Right lobe of liver (tissue), 6 donors: ENCODE data around the gene TBC1D10A. TPM values are rescaled to one million over a fixed set of nuclear protein-coding genes. Genes with fewer than 3 reads are reported as not detected.

Experiments
- ATAC-seq, 4 donors: fragments of 200-7000 bp; cut with Tn5 transposase; one replicate each; pipeline ENCODE4 v1.9.1; 2020; ENCODE audit warnings: mild to moderate bottlenecking in 4 of 4, moderate library complexity in 4 of 4
- DNase-seq, 3 donors: peaks; one replicate each; pipeline ENCODE4 v3.0.0-alpha.2; 2020
- H3K27ac ChIP-seq, 3 donors: fragments of 200-600 bp; one replicate each; pipeline ENCODE4 v1.8.0; 2022
- H3K27me3 ChIP-seq, 2 donors: fragments of 200-600 bp; one replicate each; pipeline ENCODE4 v1.8.0; 2022
- H3K36me3 ChIP-seq, 4 donors: fragments of 200-600 bp; sonication (generic) in 1 of 4; one replicate each; pipeline versions ENCODE4 v1.5.1 to v1.8.0; 2017 to 2022; ENCODE audit warnings: control low read depth in 1 of 4
- H3K4me1 ChIP-seq, 4 donors: fragments of 200-600 bp; sonication (generic) in 1 of 4; one replicate each; pipeline versions ENCODE4 v1.5.1 to v1.8.0; 2017 to 2022; ENCODE audit warnings: control low read depth in 1 of 4
- H3K4me3 ChIP-seq, 3 donors: fragments of 200-600 bp; one replicate each; pipeline ENCODE4 v1.8.0; 2022
- H3K9me3 ChIP-seq, 4 donors: fragments of 200-600 bp; sonication (generic) in 1 of 4; one replicate each; pipeline versions ENCODE4 v1.5.1 to v1.8.0; 2017 to 2022; ENCODE audit warnings: control low read depth in 1 of 4
- CTCF ChIP-seq, 4 donors: fragments of 200-600 bp in 3 of 4; fragments of 450-650 bp in 1 of 4; IDR thresholded peaks; one replicate each; pipeline versions ENCODE4 v1.5.1 to v1.8.0; 2016 to 2022; ENCODE audit warnings: antibody characterized with exemption in 4 of 4, mild to moderate bottlenecking in 2 of 4
- POLR2A ChIP-seq: fragments of 450-650 bp; IDR thresholded peaks from one replicate; pipeline ENCODE4 v1.6.1; 2017; ENCODE audit warnings: antibody characterized with exemption, mild to moderate bottlenecking
- WGBS: methylation state at CpG from one replicate; pipeline ENCODE4 v1.1.6; 2018; ENCODE audit warnings: low coverage, low lambda C conversion rate; ENCODE audit not compliant: insufficient coverage; ENCODE audit errors: missing lambda C conversion rate; 5-methylcytosine and 5-hydroxymethylcytosine counted together
- intact Hi-C, 2 donors: fragments of 100-400 bp; cut with DNase I; formaldehyde crosslinking; loops; one replicate each; pipeline versions ENCODE4 v1.11.2 to v1.14.1; 2022
- total RNA-seq, 6 experiments: library from RNA; depleted of rRNA in 2 of 6; stranded (reverse); fragments of >200 nt in 2 of 6; fragmentation: NEBNext Ultra II Directional in 3 of 6; extraction: Animal tissue kit (Norgen Biotek cat#: 25700) in 3 of 6; gene quantifications; one replicate each; pipeline versions ENCODE4 v1.1.0 to v1.2.4, GENCODE V29; 2016 to 2023
- donor health status: DM: no; HTN: yes; CAD: no.
- donor health status: DM: no; HTN: no; CAD: no.
- donor health status: DM: no; HTN: no; CAD: no.
- donor health status: DM: no; HTN: yes; CAD: no.
- donor health status: DM: no; HTN: yes; CAD: no.

Gene TBC1D10A
- total RNA-seq, 6 experiments from 2014 or later: 6.6 to 12.6 (median 10.0) TPM

- no peak overlapping the region for H3K27ac ChIP-seq
- ATAC-seq (peak in 1 of 4 donors; percentile 6), DNase-seq (peak; percentile 79 to 85 (median 82))
- TF ChIP-seq POLR2A: no peak
- peak; percentile 86 to 93 (median 90) for TF ChIP-seq CTCF (IDR thresholded peaks at IDR 0.05)
- no peak overlapping the region for H3K4me3 ChIP-seq
- H3K4me1 ChIP-seq: peaks cover 0 to 34% (median 19%) of the 10 kb centered on the region in 4 donors
- no peaks in the 10 kb centered on the region for H3K27me3 ChIP-seq
- intact Hi-C loops: no loop called here
- peaks cover 0 to 18% (median 6%) of the 10 kb centered on the region in 4 donors for H3K36me3 ChIP-seq
- 53% methylated on average over 6 of the region's 31 CpGs for WGBS
- H3K9me3 ChIP-seq: no peaks in the 10 kb centered on the region
These were observed 39.7 kb downstream of the TBC1D10A start for GRCh38 chr22:30286813-30287647.

- DNase-seq (no peak), ATAC-seq (no peak)
- intact Hi-C loops: no loop called here
- Histone ChIP-seq H3K4me1 (peaks cover 0 to 27% (median 16%) of the 10 kb centered on the region in 4 donors), H3K36me3 (peaks cover 0 to 15% (median 6%) of the 10 kb centered on the region in 4 donors), H3K9me3 (no peaks in the 10 kb centered on the region), H3K27ac (no peak overlapping the region), H3K4me3 (no peak overlapping the region), H3K27me3 (no peaks in the 10 kb centered on the region)
- 62% methylated on average over 3 of the region's 5 CpGs for WGBS
- TF ChIP-seq CTCF (IDR thresholded peaks at IDR 0.05): no peak
- no peak for TF ChIP-seq POLR2A
These were observed 40.4 kb downstream of the TBC1D10A start for GRCh38 chr22:30286331-30286730.

GRCh38 chr22:30285846-30286200 lies 40.9 kb downstream of the TBC1D10A start:
- H3K27me3 ChIP-seq: no peaks in the 10 kb centered on the region
- no CpG with 5 or more reads among the region's 8 CpGs for WGBS
- DNase-seq (no peak), ATAC-seq (no peak)
- H3K4me1 ChIP-seq: peaks cover 0 to 22% (median 12%) of the 10 kb centered on the region in 4 donors
- H3K36me3 ChIP-seq: peaks cover 0 to 15% (median 6%) of the 10 kb centered on the region in 4 donors
- H3K9me3 ChIP-seq: no peaks in the 10 kb centered on the region
- TF ChIP-seq POLR2A: no peak
- no peak for TF ChIP-seq CTCF (IDR thresholded peaks at IDR 0.05)
- no peak overlapping the region for H3K27ac ChIP-seq
- intact Hi-C loops: no loop called here
- no peak overlapping the region for H3K4me3 ChIP-seq

GRCh38 chr22:30285176-30285845 lies 41.4 kb downstream of the TBC1D10A start:
- Histone ChIP-seq H3K27ac (no peak overlapping the region), H3K36me3 (peaks cover 0 to 15% (median 6%) of the 10 kb centered on the region in 4 donors), H3K4me1 (peaks cover 0 to 17% (median 9%) of the 10 kb centered on the region in 4 donors), H3K9me3 (no peaks in the 10 kb centered on the region), H3K4me3 (no peak overlapping the region), H3K27me3 (no peaks in the 10 kb centered on the region)
- TF ChIP-seq POLR2A (no peak), CTCF (IDR thresholded peaks at IDR 0.05) (no peak)
- WGBS: 95% methylated on average over 7 of the region's 27 CpGs
- intact Hi-C loops: no loop called here
- DNase-seq (no peak), ATAC-seq (no peak)
